ENCODE measurements around the gene MDFI.
"Not testable (repeated sequence)": the region's sequence is repeated elsewhere in the genome, so short reads cannot be mapped to it uniquely, and the experiment has no call there.

The MDFI gene

GRCh38 chr6:41602864-41603608 is 35.2 kb upstream of the MDFI start:
- DNase-seq (ENCODE audit: low spot score): peak; percentile 60

- no peak for DNase-seq (ENCODE audit: low spot score)
Observed at GRCh38 chr6:41604006-41604405, 34.3 kb upstream of the MDFI start.

GRCh38 chr6:41605649-41606048 is 32.6 kb upstream of the MDFI start:
- DNase-seq (ENCODE audit: low spot score): no peak

- no peak for DNase-seq (ENCODE audit: low spot score)
Observed at GRCh38 chr6:41607036-41607435, 31.2 kb upstream of the MDFI start.

GRCh38 chr6:41607736-41608135 is 30.5 kb upstream of the MDFI start:
- DNase-seq (ENCODE audit: low spot score): no peak

- no peak for DNase-seq (ENCODE audit: low spot score)
Observed at GRCh38 chr6:41608443-41609151, 29.7 kb upstream of the MDFI start.

- no peak for DNase-seq (ENCODE audit: low spot score)
Observed at GRCh38 chr6:41614715-41615114, 23.6 kb upstream of the MDFI start.

- DNase-seq (ENCODE audit: low spot score): no peak
Observed at GRCh38 chr6:41615311-41615710, 23.0 kb upstream of the MDFI start.

- DNase-seq (ENCODE audit: low spot score): no peak
Observed at GRCh38 chr6:41618598-41618997, 19.7 kb upstream of the MDFI start.

GRCh38 chr6:41619193-41619592 is 19.1 kb upstream of the MDFI start:
- not testable (repeated sequence) for DNase-seq (ENCODE audit: low spot score)

GRCh38 chr6:41621367-41621766 is 16.9 kb upstream of the MDFI start:
- no peak for DNase-seq (ENCODE audit: low spot score)

GRCh38 chr6:41621802-41622201 is 16.5 kb upstream of the MDFI start:
- no peak for DNase-seq (ENCODE audit: low spot score)

- DNase-seq (ENCODE audit: low spot score): no peak
Observed at GRCh38 chr6:41622206-41622988, 15.9 kb upstream of the MDFI start.

GRCh38 chr6:41623330-41623729 is 14.9 kb upstream of the MDFI start:
- no peak for DNase-seq (ENCODE audit: low spot score)

- no peak for DNase-seq (ENCODE audit: low spot score)
Observed at GRCh38 chr6:41624621-41625380, 13.5 kb upstream of the MDFI start.

GRCh38 chr6:41625442-41625841 is 12.8 kb upstream of the MDFI start:
- no peak for DNase-seq (ENCODE audit: low spot score)

GRCh38 chr6:41626022-41626421 is 12.2 kb upstream of the MDFI start:
- DNase-seq (ENCODE audit: low spot score): no peak

- no peak for DNase-seq (ENCODE audit: low spot score)
Observed at GRCh38 chr6:41626917-41627316, 11.4 kb upstream of the MDFI start.

GRCh38 chr6:41629128-41629527 is 9.1 kb upstream of the MDFI start:
- no peak for DNase-seq (ENCODE audit: low spot score)

- DNase-seq (ENCODE audit: low spot score): no peak
Observed at GRCh38 chr6:41630069-41630468, 8.2 kb upstream of the MDFI start.

- no peak for DNase-seq (ENCODE audit: low spot score)
Observed at GRCh38 chr6:41630946-41631345, 7.3 kb upstream of the MDFI start.

GRCh38 chr6:41633056-41633634 is 5.1 kb upstream of the MDFI start:
- DNase-seq (ENCODE audit: low spot score): no peak

Measured in hematopoietic multipotent progenitor cell treated with erythropoietin and hydrocortisone succinate and interleukin-3 and kit ligand, for 15 days (in vitro differentiated cells).